ENCODE data around the gene ZDHHC18.
"Not testable (repeated sequence)": the region's sequence is repeated elsewhere in the genome, so short reads cannot be mapped to it uniquely, and the experiment has no call there.

Gene ZDHHC18

DNA sequence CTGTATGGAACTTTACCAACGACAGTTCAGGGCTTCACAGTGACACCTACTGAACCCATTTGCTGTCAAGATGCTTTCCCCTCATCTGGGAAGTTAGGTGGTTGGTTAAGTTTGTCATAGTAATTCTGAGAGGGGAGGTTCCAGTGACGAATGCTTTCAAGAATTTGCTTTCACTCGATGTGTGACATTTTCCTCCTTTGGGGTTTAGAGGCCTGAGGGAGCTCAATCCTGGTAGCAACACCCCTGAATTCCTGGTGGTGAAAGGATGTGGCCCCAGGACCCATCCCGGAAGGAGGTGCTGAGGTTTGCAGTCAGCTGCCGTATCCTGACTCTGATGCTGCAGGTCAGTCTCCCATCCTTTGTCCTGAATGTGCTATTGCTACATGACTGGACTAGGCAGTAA is 35.9 kb upstream of the ZDHHC18 start:
- DNase-seq = no peak

DNA sequence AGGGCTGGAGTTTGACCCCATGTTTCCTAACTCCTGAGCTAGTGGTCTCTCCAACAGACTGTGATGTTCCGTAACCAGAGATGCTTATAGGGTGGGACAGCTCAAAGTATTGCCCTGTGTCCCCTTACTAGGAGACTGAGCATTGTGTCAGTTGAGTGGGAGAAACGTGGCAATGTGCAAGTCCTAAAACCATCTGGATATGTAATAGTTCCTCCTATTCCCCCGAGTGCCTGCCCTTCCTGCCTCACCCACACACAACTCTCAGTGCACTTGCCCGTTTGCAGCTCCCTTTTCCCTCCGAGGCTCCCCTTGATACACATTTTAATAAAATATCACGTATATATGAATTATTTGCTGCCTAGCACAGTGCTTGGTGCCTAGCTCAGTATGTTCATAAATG is 35.3 kb upstream of the ZDHHC18 start:
- DNase-seq = no peak

DNA sequence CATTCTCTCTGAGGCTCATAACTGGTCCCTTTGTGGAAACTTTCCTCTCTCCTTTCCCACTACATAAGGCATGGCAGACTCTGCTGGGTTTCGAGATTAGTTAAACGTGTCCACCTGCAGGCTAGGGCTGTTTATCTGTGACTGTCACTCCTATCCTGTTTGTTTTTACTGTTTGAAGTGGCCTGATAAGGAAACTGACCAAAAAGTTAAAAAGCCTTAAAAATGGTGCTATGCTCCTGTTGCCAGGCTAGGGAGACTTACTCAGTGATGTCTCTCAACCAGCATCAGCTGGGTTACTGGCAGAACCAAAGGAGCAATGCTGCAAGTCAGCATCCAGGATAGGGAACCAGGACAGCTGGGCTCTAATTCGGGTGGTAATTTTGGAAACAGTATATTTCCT is 34.9 kb upstream of the ZDHHC18 start:
- no peak for DNase-seq

DNA sequence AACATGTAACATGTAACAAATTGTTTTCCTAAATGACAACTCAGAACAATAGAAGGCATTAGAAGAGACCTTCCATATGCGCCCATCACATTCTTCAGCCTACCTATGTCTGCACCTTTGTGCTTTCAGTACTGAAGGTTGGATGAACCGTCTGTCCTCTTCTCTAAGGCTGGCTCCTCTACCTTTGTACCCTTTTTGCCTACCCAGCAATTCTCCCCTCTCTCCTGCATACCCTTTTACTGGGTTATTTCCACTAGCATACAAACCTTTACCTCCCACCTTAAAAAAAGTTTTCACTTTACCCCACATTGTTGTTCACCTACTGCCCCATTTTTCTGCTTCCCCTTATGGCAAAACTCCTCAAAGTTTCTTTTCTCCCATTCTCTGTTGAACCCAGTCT is 33.6 kb upstream of the ZDHHC18 start:
- DNase-seq = no peak

DNA sequence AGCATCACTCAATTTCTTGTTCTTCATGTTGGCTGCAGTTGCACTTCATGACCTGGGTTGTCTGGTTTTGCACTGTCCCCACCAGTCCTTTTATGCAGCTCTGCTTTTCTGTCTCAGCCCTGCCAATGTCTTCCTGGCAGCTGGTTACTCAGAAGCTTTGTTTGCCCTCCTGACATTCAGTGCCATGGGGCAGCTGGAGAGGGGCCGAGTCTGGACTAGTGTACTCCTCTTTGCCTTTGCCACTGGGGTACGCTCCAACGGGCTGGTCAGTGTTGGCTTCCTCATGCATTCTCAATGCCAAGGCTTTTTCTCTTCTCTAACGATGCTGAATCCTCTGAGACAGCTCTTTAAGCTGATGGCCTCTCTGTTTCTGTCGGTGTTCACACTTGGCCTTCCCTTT is 32.1 kb upstream of the ZDHHC18 start:
- peak in 25 of 58 donors; percentile 4 to 57 (median 23) for DNase-seq

DNA sequence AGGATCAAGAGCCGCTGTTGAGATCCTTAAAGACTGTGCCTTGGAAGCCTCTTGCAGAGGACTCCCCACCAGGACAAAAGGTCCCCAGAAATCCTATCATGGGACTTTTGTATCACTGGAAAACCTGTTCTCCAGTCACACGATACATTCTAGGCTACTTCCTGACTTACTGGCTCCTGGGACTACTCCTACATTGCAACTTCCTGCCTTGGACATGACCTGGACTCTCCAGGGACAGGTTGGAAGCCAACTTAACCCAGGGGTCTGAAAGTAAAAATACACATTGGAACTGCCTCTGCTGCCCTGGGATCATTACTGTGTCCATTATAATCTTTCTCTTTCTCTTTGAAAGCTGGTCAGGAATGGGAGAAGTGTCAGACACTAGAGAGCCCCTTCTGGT is 28.9 kb upstream of the ZDHHC18 start:
- DNase-seq = no peak

DNA sequence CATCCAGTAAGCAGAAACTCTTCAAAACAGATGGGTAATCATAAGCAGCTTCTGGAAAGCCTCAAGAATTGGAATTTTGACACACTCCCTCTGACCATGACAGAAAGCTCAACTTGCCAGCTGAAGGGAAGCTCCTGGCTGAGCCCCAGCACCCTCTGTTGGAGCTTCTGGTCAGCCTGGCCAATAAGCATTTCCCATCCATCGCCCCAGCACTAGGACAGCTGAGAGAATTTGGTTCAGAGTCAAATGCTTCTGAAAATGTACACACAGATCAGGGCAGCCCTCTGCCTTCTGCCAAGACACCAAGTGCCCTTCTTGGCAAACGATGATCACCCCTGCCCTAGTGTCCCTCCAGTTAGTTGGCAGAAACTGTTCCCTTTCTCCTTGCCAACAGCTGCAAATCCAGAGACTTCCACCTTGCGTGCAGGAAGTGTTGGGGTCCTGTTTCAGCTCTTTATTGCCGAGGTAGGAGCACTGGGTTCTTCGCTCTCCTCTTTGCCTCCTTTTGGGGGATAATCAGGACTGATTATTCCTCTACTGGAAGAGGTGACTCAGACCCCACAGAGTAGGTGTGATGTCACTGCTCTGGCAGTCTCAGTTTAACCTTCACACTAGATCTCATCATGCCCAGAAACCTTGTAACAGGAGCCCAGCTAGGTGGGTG is 26.9 kb upstream of the ZDHHC18 start:
- DNase-seq = peak in 51 of 58 donors; percentile 10 to 83 (median 56)

DNA sequence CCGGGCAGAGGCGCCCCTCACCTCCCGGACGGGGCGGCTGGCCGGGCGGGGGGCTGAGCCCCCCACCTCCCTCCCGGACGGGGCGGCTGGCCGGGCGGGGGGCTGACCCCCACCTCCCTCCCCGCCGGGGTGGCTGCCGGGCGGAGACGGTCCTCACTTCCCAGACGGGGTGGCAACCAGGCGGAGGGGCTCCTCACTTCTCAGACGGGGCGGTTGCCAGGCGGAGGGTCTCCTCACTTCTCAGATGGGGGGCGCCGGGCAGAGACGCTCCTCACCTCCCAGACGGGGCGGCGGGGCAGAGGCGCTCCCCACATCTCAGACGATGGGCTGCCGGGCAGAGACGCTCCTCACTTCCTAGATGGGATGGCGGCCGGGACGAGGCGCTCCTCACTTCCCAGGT is 22.6 kb upstream of the ZDHHC18 start:
- not testable (repeated sequence) for DNase-seq

DNA sequence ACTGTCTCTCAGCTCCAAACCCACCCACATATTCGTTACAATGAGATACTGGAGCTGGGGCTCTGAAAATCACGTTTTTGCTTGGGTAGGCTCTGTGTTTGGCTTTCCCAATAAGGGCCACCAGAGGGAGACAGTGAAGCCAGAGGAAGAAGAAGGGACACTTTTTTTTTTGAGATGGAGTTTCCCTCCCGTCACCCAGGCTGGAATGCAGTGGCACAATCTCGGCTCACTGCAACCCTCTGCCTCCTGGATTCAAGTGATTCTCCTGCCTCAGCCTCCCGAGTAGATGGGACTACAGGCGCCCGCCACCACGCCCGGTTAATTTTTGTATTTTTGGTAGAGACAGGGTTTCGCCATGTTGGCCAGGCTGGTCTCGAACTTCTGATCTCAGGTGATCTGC is 16.4 kb upstream of the ZDHHC18 start:
- peak in 16 of 58 donors; percentile 9 to 53 (median 26) for DNase-seq

DNA sequence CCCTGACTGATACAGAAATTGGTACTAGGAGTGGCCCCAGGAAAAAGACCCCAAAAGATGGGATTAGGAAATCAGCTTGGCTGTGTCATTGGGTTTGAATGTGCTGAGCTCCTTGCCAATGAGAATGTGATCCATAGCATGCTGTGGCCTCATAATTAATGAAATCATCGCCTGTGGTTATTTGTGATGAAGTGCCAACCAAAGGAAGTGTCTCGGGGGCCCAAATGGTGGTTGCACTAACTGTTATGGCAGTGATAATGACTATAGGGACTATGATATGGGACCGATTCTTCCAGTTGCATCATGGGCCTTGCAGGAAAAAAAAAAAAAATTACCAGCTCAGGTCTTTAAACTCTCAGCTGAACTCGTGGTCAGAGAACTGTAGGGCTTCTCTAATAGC is 15.4 kb upstream of the ZDHHC18 start:
- no peak for DNase-seq

DNA sequence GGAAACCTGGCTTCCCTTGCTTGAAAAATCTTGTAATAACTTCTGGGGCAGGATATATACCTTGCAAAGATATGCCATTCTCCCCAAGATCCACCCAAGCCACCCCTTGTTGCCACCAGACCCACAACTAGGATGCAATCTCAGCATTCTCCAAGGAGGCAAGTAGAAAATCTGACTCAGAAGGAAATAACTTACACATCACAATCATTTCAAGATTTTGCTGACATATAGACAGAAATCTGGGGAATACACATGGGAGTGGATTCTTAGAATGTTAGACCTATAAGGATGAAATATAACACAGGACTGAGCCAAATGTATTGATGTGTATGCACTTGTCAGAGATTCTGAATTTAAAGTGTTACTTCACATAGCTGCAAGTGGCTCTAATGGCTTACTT is 14.8 kb upstream of the ZDHHC18 start:
- no peak for DNase-seq

DNA sequence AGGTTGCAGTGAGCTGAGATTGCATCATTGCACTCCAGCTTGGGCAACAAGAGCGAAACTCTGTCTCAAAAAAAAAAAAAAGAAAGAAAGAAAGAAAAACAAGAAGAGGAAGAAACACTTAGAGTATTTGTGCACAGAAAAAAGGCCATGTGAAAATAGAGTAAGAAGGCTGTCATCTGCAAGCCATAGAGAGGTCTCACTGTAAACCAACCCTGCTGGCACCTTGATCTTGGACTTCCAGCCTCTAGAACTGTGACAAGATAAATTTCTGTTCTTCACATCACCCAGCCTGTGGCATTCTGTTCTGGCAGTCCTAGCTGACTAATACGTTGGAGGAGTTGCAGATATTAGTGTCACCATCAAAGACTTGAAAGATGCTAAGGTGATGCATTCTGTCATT is 12.1 kb upstream of the ZDHHC18 start:
- no peak for DNase-seq

DNA sequence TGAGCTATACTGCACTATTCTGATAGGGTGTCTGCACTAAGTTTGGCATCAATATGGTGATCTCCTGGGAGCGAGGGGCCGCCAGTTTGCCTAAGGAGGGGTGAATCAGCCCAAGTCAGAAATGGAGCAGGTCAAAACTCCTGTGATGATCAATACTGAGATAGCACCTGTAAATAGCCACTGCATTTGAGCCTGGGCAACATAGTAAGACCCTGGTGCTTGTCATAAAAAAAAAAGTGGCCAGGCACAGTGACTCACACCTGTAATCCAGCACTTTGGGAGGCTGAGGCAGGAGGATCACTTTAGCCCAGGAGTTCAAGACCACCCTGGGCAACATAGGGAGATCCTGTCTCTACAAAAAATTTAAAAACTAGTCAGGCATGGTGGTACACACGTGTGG is 11.6 kb upstream of the ZDHHC18 start:
- no peak for DNase-seq

DNA sequence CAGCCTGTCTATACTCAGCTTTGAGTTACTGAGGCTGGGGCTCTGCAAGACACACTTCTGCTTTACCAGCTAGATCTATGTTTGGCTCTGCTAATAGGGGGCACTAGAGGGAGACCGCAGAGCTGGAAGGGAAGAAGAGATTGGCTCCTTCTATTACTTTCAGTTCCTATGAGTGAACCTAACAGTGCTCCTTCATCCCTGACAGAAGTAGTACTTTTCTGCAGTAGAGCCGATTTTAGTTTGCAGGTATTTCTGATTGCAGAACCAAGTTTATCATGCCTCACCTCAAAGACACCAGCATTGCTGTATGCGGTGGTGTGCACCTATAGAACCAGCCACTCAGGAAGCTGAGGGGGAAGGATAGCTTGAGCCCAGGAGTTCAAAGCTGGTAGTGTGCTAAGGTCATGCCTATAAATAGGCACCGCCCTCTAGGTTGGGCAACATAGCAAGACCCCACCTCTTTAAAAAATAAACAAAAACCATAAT is 5.7 kb upstream of the ZDHHC18 start:
- peak in 1 of 58 donors; percentile 2 for DNase-seq

DNA sequence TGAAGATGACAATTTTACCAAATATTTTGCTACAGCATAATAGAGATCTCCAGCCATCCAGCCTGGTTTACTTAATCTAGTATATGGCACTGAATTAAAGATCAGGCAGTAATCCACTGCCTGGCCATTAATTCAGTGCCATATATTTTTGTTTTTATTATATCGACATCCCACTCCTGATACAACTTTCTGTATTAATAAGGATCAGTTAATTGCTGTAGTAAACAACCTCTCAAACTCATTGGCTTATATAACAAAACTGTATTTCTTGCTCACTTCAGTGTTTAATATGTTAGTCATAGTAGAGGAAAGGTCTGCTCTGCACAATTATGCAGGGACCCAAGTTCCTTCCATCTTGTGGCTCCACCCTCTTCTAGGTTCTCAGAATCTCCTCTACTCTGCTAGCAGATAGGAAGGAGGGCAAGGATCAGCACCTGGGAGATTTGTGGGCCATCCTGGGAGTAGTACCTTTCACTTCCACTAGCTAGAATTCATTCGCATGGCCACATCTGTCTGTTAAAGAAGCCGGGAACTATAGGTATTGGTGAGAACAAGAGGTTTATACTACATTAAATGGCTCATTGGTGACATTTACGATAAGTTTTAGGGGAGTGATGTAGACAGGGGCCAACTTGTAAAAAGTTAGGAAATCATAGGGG is 3.6 kb upstream of the ZDHHC18 start:
- no peak for DNase-seq

DNA sequence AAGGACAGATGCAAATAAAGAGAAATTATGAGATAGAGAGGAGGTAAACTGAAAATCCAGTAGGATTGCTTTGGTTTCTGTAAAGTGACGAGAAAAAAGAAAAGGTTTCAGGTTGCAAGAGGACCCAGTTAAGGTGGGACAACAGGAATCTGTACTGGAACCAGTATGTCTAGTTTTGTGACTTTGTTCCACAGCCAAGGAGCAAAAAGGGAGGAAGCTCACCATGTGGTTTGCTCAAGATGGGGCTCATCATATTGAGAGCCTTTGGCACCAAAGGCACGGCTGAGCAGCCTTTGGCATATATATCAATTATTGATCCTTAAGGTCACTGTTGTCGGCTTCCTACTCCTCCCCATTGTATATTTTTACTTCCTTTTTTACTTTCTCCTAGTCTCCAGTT is 1.8 kb upstream of the ZDHHC18 start:
- no peak for DNase-seq

DNA sequence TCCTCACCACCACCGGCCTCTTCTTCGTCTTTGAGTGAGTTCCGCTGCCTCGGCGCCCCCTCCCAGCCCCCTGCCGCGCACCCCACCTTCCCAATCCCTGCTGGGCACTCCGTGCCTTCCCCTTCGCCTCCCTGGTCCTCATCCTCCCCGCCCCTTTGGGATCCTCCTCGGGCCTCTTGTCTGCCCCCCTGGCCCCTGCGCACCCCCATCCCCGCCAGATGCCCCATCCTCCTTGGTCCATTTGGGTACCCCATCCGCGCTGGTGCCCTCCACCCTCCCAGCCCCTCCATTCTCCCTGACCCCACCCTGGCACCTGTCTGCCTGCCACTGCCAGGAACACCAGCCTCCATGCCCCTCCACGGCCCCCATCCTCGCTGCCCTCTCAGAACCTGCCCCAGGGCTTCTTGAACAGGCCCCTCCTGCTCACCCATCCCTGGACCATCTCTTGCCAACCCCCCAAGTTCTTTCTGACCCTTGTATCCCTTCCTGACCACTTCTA is 667 bp downstream of the ZDHHC18 start:
- peak in 1 of 58 donors; percentile 29 for DNase-seq

DNA sequence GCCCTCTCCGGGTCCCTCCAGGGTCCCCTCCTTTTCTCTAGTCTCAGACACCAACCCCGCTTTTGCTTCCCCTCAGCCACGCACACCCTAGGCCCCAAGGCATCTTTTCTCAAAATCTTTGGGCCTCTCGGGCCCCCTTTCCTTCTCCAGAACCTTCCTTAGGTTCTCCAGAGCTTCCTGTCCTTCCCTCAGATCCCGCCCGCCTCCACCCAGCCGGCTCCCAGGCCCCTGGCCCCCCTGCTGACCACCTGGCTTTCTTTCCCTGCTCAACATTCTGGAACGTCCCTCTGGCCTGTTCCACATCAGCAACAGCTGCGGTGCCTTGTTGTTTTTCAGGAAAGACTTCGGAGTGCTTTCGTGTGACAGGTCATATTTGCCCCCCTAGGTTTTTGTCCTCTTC is 1.2 kb downstream of the ZDHHC18 start:
- no peak for DNase-seq

DNA sequence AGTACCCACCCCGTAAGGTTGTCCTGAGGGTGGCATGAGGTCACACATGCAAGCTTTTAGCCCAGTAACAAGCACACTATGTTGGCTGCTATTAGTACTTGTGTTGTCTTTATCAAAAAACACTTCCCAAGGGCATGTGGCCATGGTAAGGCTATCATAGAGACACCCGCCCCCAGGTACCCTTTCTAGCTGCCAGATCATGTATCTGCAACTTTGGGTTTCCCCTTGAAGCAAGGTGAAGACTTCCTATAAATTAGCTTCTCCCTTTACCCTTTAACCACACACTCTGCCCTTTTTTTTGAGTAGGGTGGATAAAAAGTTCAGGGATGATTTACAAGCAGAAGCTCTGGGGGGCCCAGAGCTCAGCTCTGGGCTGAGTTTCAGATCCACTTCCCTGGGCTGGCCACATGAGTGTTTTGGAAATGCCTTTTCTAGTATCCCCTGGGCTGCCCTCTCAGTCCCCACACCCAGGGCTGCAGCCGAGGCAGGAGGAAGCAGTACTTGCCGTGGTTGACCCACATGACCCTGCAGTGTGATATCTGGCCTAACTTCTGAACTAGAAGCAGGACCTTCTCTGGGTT is 2.0 kb downstream of the ZDHHC18 start:
- DNase-seq = peak in 12 of 58 donors; percentile 10 to 31 (median 18)

DNA sequence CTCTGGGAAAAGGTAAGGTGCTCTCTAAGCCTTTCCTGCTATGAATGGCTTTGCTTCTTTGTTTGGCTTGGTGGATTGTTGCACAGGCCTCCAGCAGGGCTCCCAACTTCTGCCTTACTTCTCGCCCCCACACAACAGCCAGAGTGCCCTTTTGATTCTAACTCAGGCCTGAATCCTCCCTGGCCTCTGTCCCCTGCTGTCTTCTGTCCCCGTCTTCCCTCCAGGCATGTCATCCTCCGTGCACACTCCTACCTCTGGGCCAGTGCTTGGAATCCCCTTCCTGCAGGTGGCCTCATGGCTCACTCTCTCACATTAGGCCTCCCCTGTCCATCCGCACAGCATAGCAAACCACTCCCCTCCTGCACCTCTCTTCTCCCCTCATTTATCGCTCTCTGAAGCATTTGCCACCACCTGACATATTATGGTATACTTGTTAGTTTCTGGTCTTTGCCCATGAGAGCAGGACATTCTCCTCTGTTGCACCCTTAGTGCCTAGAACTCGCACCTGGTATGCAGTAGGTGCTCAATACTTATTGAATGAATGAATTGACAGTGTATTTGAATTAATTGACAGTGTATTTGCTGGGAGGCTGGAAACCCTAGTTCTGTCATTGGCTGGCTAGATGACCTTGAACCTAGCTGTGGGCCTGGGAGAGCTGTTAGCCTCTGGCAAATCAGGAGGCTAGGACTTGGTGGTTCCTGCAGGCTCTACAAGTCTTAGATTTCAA is 2.9 kb downstream of the ZDHHC18 start:
- DNase-seq = no peak

DNA sequence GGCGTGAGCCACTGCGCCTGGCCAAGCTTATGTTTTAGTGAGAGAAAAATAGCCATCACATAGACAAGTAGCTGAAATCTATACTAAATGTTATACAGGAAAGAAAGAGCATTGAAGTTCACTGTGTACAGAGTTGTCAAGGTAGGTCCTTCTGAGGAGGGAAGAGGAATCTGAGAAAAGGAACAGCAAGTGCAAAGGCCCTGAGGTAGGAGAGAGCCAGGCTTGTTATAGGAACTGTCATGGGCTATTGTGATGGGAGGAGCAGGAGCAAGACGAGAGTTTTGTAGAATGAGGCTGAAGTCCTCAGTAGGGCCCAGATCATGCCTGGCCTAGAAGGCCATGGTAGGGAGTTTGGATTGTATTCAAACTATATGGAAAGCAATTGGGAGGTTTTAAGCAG is 4.6 kb downstream of the ZDHHC18 start:
- DNase-seq = no peak

All from anterior cingulate cortex (tissue), 58 donors.